Amygdala (tissue), 56 donors: ENCODE measurements around the gene KPNB1.

Source experiments
- DNase-seq, 56 donors: peaks; one replicate each; lab custom pipeline; 2025; lab: John Stamatoyannopoulos, UW

Gene KPNB1

DNA sequence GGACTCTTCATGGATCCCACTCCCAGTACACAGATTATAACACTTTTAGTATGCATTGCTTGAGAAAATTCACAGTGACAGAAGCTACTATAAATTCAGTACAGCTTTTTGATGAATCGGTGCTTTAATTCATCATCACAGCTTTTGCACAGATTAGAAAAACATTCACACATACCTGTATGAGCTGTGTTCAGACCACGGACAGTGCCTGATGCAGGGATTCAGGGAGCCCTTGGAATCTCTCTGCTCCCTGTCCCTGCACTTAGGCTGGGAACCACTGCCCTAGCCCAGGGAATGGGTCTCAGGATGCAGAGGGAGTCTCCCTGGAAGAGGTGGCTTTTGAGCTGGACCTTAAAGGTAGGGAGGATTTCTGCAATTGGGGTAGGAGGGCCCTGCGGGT lies 58.2 kb downstream of the KPNB1 start:
- DNase-seq: no peak

- DNase-seq: peak in 1 of 56 donors; percentile 11
These were observed 58.7 kb downstream of the KPNB1 start for GRCh38 chr17:47708312-47708863.

DNA sequence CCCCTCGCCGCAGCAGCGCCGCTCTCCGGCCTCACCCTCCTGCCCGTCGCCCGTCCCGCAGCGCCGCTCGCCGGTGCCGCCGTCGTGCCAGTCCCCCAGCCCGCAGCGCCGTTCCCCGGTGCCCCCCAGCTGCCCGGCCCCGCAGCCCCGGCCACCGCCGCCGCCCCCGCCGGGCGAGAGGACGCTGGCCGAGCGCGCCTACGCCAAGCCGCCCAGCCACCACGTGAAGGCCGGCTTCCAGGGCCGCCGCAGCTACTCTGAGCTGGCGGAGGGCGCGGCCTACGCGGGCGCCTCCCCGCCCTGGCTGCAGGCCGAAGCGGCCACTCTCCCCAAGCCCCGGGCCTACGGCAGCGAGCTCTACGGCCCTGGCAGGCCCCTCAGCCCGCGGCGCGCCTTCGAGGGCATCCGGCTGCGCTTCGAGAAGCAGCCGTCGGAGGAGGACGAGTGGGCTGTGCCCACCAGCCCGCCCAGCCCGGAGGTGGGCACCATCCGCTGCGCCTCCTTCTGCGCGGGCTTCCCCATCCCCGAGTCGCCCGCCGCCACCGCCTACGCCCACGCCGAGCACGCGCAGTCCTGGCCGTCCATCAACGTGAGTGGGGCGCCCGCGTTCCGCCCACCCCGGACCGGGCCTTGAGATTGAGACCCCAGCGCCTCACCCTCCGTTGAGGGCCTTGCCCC lies 59.3 kb downstream of the KPNB1 start:
- DNase-seq: peak in 14 of 56 donors; percentile 5 to 63 (median 20)

DNA sequence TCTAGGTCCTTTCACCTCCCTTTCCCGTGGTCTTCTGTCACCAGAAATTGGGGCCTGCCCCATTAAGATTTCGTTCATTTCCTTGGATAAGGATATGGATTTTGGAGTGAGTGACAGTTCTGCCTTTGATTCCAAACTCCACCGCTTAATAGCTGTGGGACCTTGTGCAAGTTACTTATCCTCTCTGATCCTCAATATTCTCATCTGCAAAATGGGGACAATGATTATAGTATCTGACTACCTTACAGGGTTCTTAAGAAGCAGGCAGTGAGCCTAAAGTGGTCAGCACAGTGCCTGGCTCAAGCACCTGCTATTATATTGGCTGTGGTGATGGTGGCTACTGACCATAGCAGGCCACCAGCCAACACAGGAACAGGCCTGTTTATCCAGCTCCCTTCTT lies 59.9 kb downstream of the KPNB1 start:
- no peak for DNase-seq

GRCh38 chr17:47711366-47712099 lies 61.8 kb downstream of the KPNB1 start:
- DNase-seq: no peak

DNA sequence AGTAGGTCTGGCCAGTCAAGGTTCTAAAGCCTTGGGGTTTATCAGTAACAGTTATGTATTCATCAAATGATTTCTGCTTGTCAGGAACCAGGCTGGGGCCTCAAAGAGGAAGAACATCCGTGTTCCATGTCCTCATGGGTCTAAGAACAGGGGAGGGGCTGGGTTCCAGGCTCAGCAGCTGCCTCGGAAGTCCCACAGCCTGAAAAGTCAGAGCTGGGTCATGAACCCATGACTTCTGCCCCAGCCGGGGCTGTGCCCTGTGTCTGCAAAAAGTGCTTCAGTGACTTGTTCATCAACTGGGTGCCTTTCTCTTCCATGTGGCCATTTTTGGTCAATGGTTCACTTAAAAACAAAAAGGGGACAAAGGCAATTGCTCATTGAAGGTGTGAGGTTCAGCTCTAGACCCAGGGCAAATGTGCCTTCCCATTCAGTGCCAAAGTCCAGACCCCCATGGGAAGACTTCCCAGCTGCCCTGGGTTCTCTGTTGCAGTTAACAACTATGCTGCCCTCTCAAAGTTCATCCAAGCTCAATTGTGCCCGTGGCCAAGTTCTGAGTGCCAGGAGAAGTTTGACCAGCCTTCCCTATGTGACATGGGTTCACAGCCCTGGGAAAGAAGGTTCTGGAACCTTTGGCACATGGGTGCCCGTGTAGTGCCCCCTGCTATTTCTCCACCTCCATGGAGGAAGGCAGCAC lies 62.8 kb downstream of the KPNB1 start:
- no peak for DNase-seq

- DNase-seq: no peak
These were observed 64.4 kb downstream of the KPNB1 start for GRCh38 chr17:47713980-47714700.

DNA sequence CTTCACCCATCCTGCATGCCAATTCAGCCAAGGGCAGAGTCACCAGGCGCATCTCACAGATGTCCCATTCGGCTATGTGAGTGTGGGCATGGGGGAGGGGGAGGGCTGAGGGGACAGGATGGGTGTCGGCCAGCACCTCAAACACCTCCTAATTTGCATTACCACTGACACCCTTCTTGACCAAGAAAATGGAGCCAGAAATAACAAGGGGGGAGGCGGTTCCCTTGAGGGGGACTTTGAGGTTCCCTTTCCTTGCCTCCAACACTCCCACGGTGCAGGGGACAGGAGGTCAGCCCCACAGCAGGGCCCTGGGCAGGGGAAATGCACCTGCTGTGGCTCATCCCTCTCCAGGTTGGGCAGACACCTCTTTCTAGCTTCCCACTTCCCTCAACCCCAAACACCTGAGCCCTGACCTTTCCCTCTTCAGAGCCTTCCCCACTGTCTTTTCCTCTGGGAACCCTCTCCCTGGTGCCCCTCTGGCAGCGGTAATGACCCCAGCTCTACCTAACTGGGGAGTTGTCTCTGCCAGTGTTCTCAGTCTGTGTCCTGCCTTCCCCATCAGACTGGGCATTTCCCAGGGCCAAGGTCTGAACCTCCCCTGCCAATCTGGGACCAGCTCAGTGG lies 65.2 kb downstream of the KPNB1 start:
- DNase-seq: no peak

- DNase-seq: no peak
These were observed 66.1 kb downstream of the KPNB1 start for GRCh38 chr17:47715669-47716325.

- no peak for DNase-seq
These were observed 66.7 kb downstream of the KPNB1 start for GRCh38 chr17:47716375-47716774.

- DNase-seq: no peak
These were observed 67.6 kb downstream of the KPNB1 start for GRCh38 chr17:47717261-47717697.

DNA sequence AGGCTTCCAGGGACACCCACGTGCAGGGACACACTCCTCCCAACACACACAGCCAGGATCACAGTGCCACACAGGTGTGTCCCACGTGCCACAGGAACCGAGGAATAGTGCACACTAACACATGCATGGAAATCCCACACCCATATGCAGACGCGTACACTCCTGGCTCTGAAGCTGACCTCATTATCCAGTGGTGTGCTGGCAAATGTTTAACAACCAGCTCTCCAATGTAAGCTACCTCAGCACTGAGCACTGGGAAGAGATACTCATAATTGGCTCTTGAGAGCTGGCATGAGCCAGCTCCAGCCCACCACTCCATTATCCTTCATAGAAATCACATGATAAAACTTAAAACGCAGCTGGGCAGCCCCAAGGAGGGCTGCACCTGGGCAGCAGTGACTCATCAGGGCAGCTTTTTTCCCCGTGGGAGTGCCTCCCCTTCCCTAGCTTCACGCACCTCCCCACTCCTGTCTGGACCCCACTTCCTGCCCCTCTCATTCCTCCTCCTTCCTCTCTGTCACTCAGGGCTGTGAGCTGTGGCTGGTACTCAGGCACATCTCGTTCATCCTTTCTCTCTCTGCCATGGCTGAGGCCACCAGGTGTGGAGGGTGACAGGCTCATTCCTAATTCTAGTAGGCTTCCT lies 68.4 kb downstream of the KPNB1 start:
- DNase-seq: no peak

GRCh38 chr17:47718634-47719405 lies 69.1 kb downstream of the KPNB1 start:
- DNase-seq: no peak

DNA sequence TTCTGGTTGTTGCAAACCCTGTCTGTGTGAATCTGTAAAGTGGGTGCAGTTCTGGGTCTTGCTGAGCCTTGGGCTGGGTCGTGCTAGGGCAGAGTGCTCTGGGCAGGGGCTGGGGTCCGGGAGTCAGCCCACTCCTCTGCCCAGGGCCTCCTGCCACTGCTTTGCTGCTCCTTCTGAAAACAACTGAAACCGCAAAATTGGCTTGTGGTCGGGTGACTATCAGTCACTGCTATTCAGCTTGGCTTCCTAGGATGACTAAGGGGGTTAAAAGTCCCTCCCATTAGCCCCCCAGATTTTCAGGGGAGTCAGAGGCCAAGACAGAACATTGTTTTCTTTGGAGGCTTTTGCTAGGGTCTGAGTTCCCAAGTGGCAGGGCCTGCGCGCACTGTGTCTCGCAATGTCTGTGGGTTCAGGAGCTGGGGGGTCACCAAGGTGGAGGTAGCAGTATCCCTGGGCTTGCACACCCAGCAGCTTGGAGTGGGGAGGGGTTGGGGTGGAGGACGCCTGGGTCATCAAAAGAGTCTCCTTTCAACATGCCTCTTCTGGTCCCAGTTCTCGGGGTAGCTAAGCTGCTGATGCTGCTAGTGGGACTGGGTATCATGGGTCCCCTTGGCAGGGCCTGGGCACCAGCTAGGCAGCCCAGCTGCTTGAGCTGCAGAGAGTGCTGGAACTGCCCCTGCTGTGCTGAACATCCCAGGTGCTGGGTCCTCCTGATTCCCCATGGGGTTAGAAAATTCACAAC lies 69.9 kb downstream of the KPNB1 start:
- no peak for DNase-seq

DNA sequence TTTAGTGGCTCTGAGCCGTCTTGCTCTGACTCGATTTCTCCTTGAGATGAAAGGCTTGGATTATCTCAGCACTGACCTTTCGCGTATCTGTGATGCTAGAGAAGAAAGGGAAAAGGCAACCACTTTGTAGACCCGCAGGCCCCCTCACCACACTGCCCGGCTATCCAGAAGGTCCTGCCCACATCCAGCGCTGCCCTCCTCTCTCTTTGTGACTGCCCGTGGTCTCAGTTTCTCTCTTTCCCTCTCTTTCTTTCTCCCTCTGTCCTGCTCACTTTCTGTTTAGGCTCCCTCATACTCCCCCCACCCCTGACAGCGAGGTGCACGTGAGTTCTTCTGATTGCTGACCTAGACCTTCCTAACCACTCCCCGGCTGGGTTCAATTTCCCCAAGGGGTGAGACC lies 70.5 kb downstream of the KPNB1 start:
- DNase-seq: no peak

- DNase-seq: peak in 2 of 56 donors; percentile 16 to 18
These were observed 71.2 kb downstream of the KPNB1 start for GRCh38 chr17:47720754-47721533.

GRCh38 chr17:47721725-47722124 lies 72.0 kb downstream of the KPNB1 start:
- no peak for DNase-seq
